HL-60 (cell line): ENCODE data around the gene NIPBL.

Experiments used
- CTCF ChIP-seq: IDR thresholded peaks from one replicate; pipeline ENCODE4 v1.5.1; 2011; ENCODE audit warnings: low read length, control low read depth, inconsistent platforms; ENCODE audit not compliant: insufficient read depth
- GABPA ChIP-seq: IDR thresholded peaks from 2 replicates; pipeline ENCODE4 v1.6.1; 2012; ENCODE audit warnings: low read depth
- REST ChIP-seq: IDR thresholded peaks from 2 replicates; pipeline ENCODE4 v1.6.1; 2012; ENCODE audit warnings: low read depth; ENCODE audit not compliant: insufficient replicate concordance

GRCh38 chr5:36874465-36874864, 2.1 kb upstream of the NIPBL start:
- no peak for TF ChIP-seq CTCF
- TF ChIP-seq GABPA = no peak
- no peak for TF ChIP-seq REST
